Breast epithelium (tissue), 4 donors: ENCODE results near the gene STIM1. TPM values are rescaled to one million over a fixed set of nuclear protein-coding genes. Genes with fewer than 3 reads are reported as not detected.

Experiments used
- DNase-seq, 2 donors: peaks; one replicate each; pipeline ENCODE4 v3.0.0-alpha.2; 2019; ENCODE audit warnings: low spot score in 2 of 2
- H3K27ac ChIP-seq, 2 donors: fragments of 200-600 bp; sonication (generic) in 1 of 2; one replicate each; pipeline ENCODE4 v1.5.1; 2016 to 2019; ENCODE audit warnings: mild to moderate bottlenecking in 1 of 2
- H3K27me3 ChIP-seq, 2 donors: fragments of 200-600 bp; sonication (generic) in 1 of 2; one replicate each; pipeline versions ENCODE4 v1.5.1 to v1.6.0; 2017 to 2019; ENCODE audit warnings: control low read depth in 1 of 2, mild to moderate bottlenecking in 1 of 2
- H3K36me3 ChIP-seq: fragments of 200-600 bp; one replicate; pipeline ENCODE4 v1.5.1; 2019
- H3K4me1 ChIP-seq, 2 donors: fragments of 200-600 bp; sonication (generic); one replicate each; pipeline ENCODE4 v1.5.1; 2016 to 2019; ENCODE audit warnings: control low read depth in 1 of 2
- H3K4me3 ChIP-seq, 3 donors: fragments of 200-600 bp; sonication (generic); 1 replicate in 2 of 3; 2 replicates in 1 of 3; pipeline ENCODE4 v1.5.1; 2016 to 2019; ENCODE audit warnings: mild to moderate bottlenecking in 3 of 3, moderate library complexity in 2 of 3
- H3K9me3 ChIP-seq, 2 donors: fragments of 200-600 bp; sonication (generic) in 1 of 2; one replicate each; pipeline ENCODE4 v1.5.1; 2016 to 2019; ENCODE audit warnings: control low read depth in 1 of 2
- CTCF ChIP-seq, 3 donors: fragments of 450-650 bp; IDR thresholded peaks; one replicate each; pipeline ENCODE4 v1.5.1; 2016 to 2017; ENCODE audit warnings: antibody characterized with exemption in 3 of 3, mild to moderate bottlenecking in 3 of 3, moderate library complexity in 3 of 3
- POLR2A ChIP-seq: fragments of 450-650 bp; IDR thresholded peaks from one replicate; pipeline ENCODE4 v1.6.1; 2016; ENCODE audit warnings: antibody characterized with exemption, mild to moderate bottlenecking, moderate library complexity
- POLR2AphosphoS5 ChIP-seq, 3 donors: sonication (generic); formaldehyde crosslinking; IDR thresholded peaks; one replicate each; pipeline ENCODE4 v1.6.1; 2017; ENCODE audit warnings: antibody characterized with exemption in 3 of 3
- intact Hi-C: fragments of 100-400 bp; cut with DNase I; formaldehyde crosslinking; loops from one replicate; pipeline ENCODE4 v1.15.1; 2023; ENCODE audit warnings: low total_unique reads
- total RNA-seq, 3 donors: library from RNA; depleted of rRNA; stranded (reverse); fragments of >200 nt; gene quantifications; one replicate each; pipeline ENCODE4 v1.1.0, GENCODE V29; 2016

STIM1 gene
- total RNA-seq, 3 donors from 2014 or later, result 44.2 to 68.2 (median 47.9) TPM

GRCh38 chr11:3922056-3922455 is 66.6 kb downstream of the STIM1 start:
- no peak overlapping the region for H3K4me3 ChIP-seq
- intact Hi-C loops, result no loop called here
- H3K27ac ChIP-seq, result no peak overlapping the region
- no peaks in the 10 kb centered on the region for H3K36me3 ChIP-seq
- TF ChIP-seq POLR2AphosphoS5 (IDR thresholded peaks at IDR 0.05), result no peak
- no peak for TF ChIP-seq CTCF (IDR thresholded peaks at IDR 0.05)
- no peak for TF ChIP-seq POLR2A
- H3K27me3 ChIP-seq, result no peaks in the 10 kb centered on the region
- no peaks in the 10 kb centered on the region for H3K4me1 ChIP-seq
- no peaks in the 10 kb centered on the region for H3K9me3 ChIP-seq
- no peak for DNase-seq

GRCh38 chr11:3925513-3925912 is 70.0 kb downstream of the STIM1 start:
- Histone ChIP-seq H3K9me3 (no peaks in the 10 kb centered on the region), H3K27me3 (no peaks in the 10 kb centered on the region), H3K27ac (no peak overlapping the region), H3K4me3 (no peak overlapping the region), H3K4me1 (peaks cover 0 to 4% of the 10 kb centered on the region in 2 donors), H3K36me3 (no peaks in the 10 kb centered on the region)
- intact Hi-C loops, result no loop called here
- TF ChIP-seq CTCF (IDR thresholded peaks at IDR 0.05) (no peak), POLR2A (no peak), POLR2AphosphoS5 (IDR thresholded peaks at IDR 0.05) (no peak)
- DNase-seq, result no peak

GRCh38 chr11:3926458-3927095 is 71.1 kb downstream of the STIM1 start:
- H3K36me3 ChIP-seq, result no peaks in the 10 kb centered on the region
- no peak overlapping the region for H3K4me3 ChIP-seq
- no peak for TF ChIP-seq POLR2AphosphoS5 (IDR thresholded peaks at IDR 0.05)
- no peak for TF ChIP-seq CTCF (IDR thresholded peaks at IDR 0.05)
- no peak for TF ChIP-seq POLR2A
- no peak overlapping the region for H3K27ac ChIP-seq
- DNase-seq, result no peak
- H3K27me3 ChIP-seq, result no peaks in the 10 kb centered on the region
- H3K4me1 ChIP-seq, result peaks cover 0 to 4% of the 10 kb centered on the region in 2 donors
- intact Hi-C loops, result no loop called here
- H3K9me3 ChIP-seq, result no peaks in the 10 kb centered on the region

- peaks cover 0 to 4% of the 10 kb centered on the region in 2 donors for H3K4me1 ChIP-seq
- no peaks in the 10 kb centered on the region for H3K27me3 ChIP-seq
- intact Hi-C loops, result no loop called here
Observed at GRCh38 chr11:3927129-3927796, 71.8 kb downstream of the STIM1 start.

More at GRCh38 chr11:3927129-3927796, 71.8 kb downstream of the STIM1 start:
- Histone ChIP-seq H3K9me3 (no peaks in the 10 kb centered on the region), H3K36me3 (no peaks in the 10 kb centered on the region), H3K4me3 (no peak overlapping the region), H3K27ac (no peak overlapping the region)
- DNase-seq, result no peak
- TF ChIP-seq POLR2AphosphoS5 (IDR thresholded peaks at IDR 0.05) (no peak), POLR2A (no peak), CTCF (IDR thresholded peaks at IDR 0.05) (no peak)
